Omental fat pad (tissue), 4 donors: Measurements from ENCODE around the gene IRX1. TPM values are rescaled to one million over a fixed set of nuclear protein-coding genes. Genes with fewer than 3 reads are reported as not detected.

ENCODE experiments used
- ATAC-seq: fragments of 150-250 bp; one replicate; pipeline ENCODE4 v1.9.1; 2016; ENCODE audit warnings: mild to moderate bottlenecking, moderate library complexity; ENCODE audit not compliant: low FRiP score
- DNase-seq: peaks from one replicate; pipeline ENCODE4 v3.0.0-alpha.2; 2019; ENCODE audit warnings: low spot score
- CTCF ChIP-seq, 3 donors: fragments of 450-650 bp; IDR thresholded peaks; one replicate each; pipeline ENCODE4 v1.5.1; 2016 to 2017; ENCODE audit warnings: antibody characterized with exemption in 3 of 3, mild to moderate bottlenecking in 3 of 3, moderate library complexity in 2 of 3
- total RNA-seq, 4 donors: library from RNA; depleted of rRNA; stranded (reverse); fragments of >200 nt; gene quantifications; one replicate each; pipeline ENCODE4 v1.1.0, GENCODE V29; 2016

Gene IRX1
- total RNA-seq, 4 donors from 2014 or later, result 0.31 to 0.60 (median 0.47) TPM; not detected in 1

DNA sequence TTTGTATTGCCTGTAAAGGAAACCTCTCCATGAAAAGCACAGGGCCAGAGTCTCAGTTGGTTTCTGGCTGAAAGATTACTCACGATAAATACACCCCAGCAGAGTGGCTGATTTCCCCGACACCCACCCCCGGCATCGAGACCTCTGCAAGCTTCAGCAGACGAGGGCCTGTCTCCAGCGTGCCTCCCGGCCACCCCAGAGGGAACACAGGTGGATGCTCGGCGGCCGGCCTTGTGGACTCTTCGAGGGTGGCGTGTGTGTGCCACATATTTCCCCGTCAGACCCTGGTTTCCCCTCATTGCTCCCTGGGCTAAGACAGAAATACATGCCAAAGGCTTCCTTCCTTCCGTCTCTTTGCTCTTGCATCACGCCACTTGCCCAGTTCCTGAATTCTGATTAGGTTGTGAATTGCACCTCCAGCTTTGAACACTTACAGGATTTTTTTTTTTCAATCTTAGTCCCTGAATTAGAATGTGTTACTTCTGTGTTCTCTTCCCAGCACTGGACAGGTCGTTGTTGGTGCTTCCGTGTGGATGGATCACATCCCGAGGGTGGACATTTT lies 13.6 kb downstream of the IRX1 start:
- ATAC-seq, result no peak
- no peak for TF ChIP-seq CTCF (IDR thresholded peaks at IDR 0.05)
- DNase-seq, result no peak

GRCh38 chr5:3612591-3613042 lies 17.0 kb downstream of the IRX1 start:
- no peak for DNase-seq
- peak; percentile 77 for ATAC-seq
- no peak for TF ChIP-seq CTCF (IDR thresholded peaks at IDR 0.05)

GRCh38 chr5:3613726-3614125 lies 18.1 kb downstream of the IRX1 start:
- ATAC-seq, result no peak
- TF ChIP-seq CTCF (IDR thresholded peaks at IDR 0.05), result no peak
- no peak for DNase-seq

DNA sequence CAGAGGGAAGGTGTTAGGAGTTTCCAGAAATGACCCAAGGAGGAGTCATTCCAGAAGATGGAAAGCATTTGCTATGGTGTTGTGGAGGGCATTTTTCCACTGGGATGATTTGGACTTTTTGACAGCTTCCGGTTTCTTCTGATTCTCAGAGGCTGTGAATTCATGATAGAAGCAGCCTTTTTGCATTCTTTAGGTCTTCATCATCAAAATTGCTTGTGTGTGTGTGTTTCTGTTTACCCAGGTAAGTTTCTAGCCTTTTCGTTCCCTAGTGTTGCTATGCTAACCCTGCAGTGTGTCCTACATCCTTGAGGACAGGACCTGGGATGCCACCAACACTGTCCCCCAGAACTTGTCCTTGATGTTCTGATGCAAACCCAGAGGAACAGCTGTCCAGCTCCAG lies 19.6 kb downstream of the IRX1 start:
- TF ChIP-seq CTCF (IDR thresholded peaks at IDR 0.05), result no peak
- ATAC-seq, result no peak
- no peak for DNase-seq

DNA sequence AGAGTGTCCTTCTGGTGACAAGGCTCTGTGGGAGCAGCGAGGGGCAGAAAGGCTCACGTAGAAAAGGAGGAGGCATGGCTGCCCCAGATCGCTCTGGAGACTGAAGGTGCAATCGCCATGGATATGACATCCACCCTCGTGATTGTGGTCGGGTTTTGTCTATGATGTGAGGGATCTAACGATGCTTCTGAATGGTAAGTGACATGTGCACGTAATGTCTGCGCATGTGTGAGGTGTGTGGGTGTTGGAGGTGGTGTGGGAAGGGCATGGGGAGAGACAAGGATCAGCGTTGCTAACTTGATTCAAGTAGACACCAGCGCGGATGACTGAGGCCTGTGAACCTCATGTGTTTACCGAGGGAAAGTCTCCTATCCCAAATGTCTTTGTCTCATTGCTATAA lies 20.2 kb downstream of the IRX1 start:
- TF ChIP-seq CTCF (IDR thresholded peaks at IDR 0.05), result no peak
- no peak for ATAC-seq

GRCh38 chr5:3619579-3619978 lies 23.9 kb downstream of the IRX1 start:
- DNase-seq (no peak), ATAC-seq (no peak)

More for the DNA sequence above, 20.2 kb downstream of the IRX1 start:
- DNase-seq, result no peak

More at GRCh38 chr5:3619579-3619978, 23.9 kb downstream of the IRX1 start:
- TF ChIP-seq CTCF (IDR thresholded peaks at IDR 0.05), result no peak
